WERI-Rb-1 (cell line): ENCODE data around the gene TGFBR3L.

ENCODE experiments used
- DNase-seq: peaks from one replicate; pipeline ENCODE4 v3.0.0-alpha.2; 2020
- H3K27ac ChIP-seq: fragments of 250-450 bp; sonication (Bioruptor Pico); 2 replicates; pipeline ENCODE4 v1.5.1; 2020; ENCODE audit warnings: mild to moderate bottlenecking, moderate library complexity
- H3K27me3 ChIP-seq: fragments of 250-450 bp; sonication (Bioruptor Pico); 2 replicates; pipeline ENCODE4 v1.5.1; 2021; ENCODE audit warnings: mild to moderate bottlenecking, low read depth, moderate library complexity; ENCODE audit not compliant: insufficient read depth, severe bottlenecking
- H3K36me3 ChIP-seq: fragments of 250-450 bp; sonication (Bioruptor Pico); 2 replicates; pipeline ENCODE4 v1.5.1; 2020; ENCODE audit warnings: mild to moderate bottlenecking, moderate library complexity
- H3K4me3 ChIP-seq: 2 replicates; pipeline ENCODE4 v1.5.1; 2011; ENCODE audit warnings: low read depth, mild to moderate bottlenecking, control low read depth, low read length
- H3K9me3 ChIP-seq: fragments of 250-450 bp; sonication (Bioruptor Pico); 2 replicates; pipeline ENCODE4 v1.5.1; 2021; ENCODE audit warnings: mild to moderate bottlenecking, moderate library complexity; ENCODE audit not compliant: severe bottlenecking
- TF ChIP-seq, protein P1 (sequence below): IDR thresholded peaks from 2 replicates; pipeline ENCODE4 v1.5.1; 2011; ENCODE audit warnings: low read depth, mild to moderate bottlenecking, control low read depth, inconsistent platforms, low read length

The TGFBR3L gene

DNA sequence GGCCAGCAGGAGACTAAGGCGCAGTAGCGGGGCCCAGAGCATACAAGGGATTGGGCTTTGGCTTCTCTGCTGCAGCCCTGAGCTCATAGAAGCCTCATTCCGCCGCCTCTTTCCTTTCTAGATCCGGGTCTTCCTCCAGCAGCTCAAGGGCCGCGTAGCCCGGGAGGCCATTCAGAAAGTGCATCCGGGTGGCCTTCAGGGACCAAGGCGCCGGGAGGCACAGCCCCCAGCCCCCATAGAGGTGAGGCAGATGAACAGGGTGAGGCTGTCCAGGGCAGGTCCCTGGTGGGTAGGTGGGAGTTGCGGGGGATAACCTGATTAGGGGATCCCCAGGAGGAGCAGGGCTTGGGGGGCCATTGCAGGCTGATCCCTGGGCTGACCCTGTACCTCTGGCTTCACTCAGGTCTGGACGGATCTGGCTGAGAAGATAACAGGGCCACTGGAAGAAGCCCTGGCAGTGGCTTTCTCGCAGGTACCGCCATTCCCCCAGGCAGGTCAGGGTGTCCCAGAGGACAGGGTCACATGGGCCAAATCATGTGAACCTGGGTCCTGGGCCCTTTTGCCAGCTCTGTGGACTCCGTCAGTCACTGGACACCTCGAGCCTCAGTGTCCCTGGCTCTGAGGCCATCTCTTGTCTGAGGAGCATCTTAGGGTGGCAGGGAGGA is 6.8 kb downstream of the TGFBR3L start:
- no peak for DNase-seq

DNA sequence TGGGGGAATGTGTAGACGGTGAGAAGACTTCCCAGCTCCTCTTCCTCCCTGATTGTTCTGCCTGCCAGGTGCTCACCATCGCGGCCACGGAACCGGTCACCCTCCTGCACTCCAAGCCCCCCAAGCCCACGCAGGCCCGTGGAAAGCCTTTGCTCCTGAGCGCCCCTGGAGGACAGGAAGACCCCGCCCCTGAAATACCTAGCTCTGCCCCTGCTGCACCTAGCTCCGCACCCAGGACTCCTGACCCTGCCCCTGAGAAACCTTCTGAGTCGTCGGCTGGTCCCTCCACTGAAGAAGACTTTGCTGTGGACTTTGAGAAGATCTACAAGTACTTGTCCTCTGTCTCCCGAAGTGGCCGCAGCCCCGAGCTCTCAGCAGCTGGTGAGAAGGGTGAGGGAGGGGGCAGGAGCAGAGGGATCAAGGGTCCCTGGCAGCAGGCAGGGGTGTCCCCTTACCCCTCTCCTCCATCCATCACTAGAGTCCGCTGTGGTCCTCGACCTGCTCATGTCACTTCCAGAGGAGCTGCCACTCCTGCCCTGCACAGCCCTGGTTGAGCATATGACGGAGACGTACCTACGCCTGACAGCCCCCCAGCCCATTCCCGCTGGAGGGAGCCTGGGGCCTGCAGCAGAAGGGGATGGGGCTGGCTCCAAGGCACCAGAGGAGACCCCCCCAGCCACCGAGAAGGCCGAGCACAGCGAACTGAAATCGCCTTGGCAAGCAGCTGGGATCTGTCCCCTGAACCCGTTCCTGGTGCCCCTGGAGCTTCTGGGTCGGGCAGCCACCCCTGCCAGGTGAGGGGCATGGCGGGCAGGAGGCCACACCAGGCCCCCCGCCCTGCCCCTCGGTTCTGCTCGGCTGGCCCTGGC is 7.6 kb downstream of the TGFBR3L start:
- Histone ChIP-seq H3K27ac (no peak overlapping the region), H3K9me3 (no peaks in the 10 kb centered on the region), H3K36me3 (peaks cover 34% of the 10 kb centered on the region), H3K4me3 (no peak overlapping the region), H3K27me3 (no peaks in the 10 kb centered on the region)
- TF ChIP-seq, protein P1, sequence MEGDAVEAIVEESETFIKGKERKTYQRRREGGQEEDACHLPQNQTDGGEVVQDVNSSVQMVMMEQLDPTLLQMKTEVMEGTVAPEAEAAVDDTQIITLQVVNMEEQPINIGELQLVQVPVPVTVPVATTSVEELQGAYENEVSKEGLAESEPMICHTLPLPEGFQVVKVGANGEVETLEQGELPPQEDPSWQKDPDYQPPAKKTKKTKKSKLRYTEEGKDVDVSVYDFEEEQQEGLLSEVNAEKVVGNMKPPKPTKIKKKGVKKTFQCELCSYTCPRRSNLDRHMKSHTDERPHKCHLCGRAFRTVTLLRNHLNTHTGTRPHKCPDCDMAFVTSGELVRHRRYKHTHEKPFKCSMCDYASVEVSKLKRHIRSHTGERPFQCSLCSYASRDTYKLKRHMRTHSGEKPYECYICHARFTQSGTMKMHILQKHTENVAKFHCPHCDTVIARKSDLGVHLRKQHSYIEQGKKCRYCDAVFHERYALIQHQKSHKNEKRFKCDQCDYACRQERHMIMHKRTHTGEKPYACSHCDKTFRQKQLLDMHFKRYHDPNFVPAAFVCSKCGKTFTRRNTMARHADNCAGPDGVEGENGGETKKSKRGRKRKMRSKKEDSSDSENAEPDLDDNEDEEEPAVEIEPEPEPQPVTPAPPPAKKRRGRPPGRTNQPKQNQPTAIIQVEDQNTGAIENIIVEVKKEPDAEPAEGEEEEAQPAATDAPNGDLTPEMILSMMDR, result no peak
- no peak for DNase-seq

More for the DNA sequence above, 6.8 kb downstream of the TGFBR3L start:
- Histone ChIP-seq H3K9me3 (peaks cover 4% of the 10 kb centered on the region), H3K36me3 (peaks cover 28% of the 10 kb centered on the region), H3K4me3 (peak overlapping the region; percentile 50), H3K27me3 (no peaks in the 10 kb centered on the region), H3K27ac (peak overlapping the region; percentile 69)
- TF ChIP-seq, protein P1, result no peak

DNA sequence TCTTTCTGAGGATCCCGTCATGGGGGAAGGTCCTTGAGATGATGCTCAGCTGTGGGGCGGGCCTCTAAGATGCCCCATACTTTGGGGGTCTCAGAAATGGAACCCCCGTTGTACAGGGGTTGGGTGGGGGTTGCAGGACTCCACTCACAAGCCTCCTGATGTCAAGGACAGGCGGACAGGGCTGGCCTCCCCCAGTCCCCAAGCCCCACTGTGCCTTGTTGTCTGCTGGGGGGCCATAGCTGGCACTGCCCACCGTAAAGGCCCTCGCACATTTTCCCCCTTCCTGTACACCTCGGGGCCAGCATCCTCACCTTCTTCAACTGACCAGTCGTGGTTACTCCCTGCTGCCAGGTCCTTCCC is 8.2 kb downstream of the TGFBR3L start:
- Histone ChIP-seq H3K4me3 (no peak overlapping the region), H3K27ac (no peak overlapping the region), H3K27me3 (no peaks in the 10 kb centered on the region), H3K36me3 (peaks cover 34% of the 10 kb centered on the region), H3K9me3 (no peaks in the 10 kb centered on the region)
- TF ChIP-seq, protein P1, result no peak
- DNase-seq, result no peak

DNA sequence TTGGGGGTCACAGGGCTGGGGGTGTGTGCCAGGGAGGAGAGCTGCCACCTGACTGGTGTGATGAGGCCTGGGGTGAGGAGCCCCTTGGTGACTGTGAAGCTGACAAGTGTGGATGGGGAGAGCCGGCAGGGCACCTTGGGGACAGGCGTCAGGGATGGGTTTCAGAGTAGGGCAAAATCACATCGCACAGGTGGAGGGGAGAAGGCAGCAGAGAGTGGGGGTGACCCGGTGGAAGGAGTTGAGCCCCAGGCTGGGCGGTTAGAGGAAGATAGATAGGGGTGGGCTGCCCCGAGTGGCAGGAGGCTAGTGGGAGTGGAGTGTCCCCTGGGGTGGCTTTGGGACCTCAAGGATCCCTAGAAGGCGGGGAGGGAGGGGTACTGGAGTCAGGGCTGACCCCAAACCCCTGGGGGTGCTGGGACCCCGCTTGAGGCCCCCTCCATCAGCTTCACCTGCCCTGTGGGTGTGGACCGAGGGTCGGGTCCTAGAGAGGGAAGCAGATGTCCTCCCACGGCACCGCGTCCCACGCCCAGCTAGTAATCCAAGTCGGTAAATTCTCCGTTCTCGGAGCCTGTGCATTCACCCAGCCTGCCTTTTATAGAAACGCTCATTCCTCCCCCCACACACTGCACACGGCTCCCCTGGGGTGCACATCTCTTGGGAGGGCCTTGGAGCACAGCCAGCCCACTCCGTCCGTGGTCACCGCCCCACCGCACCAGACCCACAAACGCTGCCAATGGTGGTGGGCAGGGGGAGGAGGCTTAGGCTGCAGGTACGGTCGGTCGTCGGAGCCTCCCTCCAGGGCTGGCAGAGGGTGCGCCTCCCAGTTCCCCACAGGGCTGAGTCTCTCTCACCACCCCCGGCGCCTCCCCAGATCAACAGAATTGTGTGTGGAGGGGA is 8.9 kb downstream of the TGFBR3L start:
- Histone ChIP-seq H3K27ac (no peak overlapping the region), H3K36me3 (peaks cover 34% of the 10 kb centered on the region), H3K27me3 (no peaks in the 10 kb centered on the region), H3K9me3 (no peaks in the 10 kb centered on the region), H3K4me3 (no peak overlapping the region)
- TF ChIP-seq, protein P1, result no peak
- no peak for DNase-seq

DNA sequence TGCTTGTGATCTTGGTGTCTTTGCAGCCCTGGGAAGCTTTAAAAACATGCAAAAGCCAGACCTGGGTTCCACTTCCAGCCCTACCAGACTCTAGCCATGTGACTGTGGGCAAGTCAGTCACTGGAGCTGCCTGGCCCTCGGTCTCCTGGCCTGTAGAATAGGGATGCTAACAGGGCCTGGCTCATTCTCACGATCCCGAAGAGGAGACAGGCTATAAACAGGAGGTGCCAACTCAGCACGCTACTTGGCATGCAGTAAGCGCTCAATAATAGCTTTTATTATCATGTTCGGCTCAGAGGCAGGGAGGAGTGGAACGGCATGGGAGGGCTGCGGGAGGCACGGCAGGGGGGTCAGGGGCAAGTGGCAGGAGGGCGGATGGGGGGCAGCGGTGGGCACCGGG is 9.6 kb downstream of the TGFBR3L start:
- no peak overlapping the region for H3K27ac ChIP-seq

More for the DNA sequence above, 9.6 kb downstream of the TGFBR3L start:
- Histone ChIP-seq H3K27me3 (no peaks in the 10 kb centered on the region), H3K4me3 (no peak overlapping the region), H3K36me3 (peaks cover 34% of the 10 kb centered on the region), H3K9me3 (no peaks in the 10 kb centered on the region)
- TF ChIP-seq, protein P1, result no peak
- DNase-seq, result no peak
